SK-N-SH (cell line): ENCODE data around the gene TTC9C. TPM values are rescaled to one million over a fixed set of nuclear protein-coding genes. Genes with fewer than 3 reads are reported as not detected.
"Not testable (repeated sequence)": the region's sequence is repeated elsewhere in the genome, so short reads cannot be mapped to it uniquely, and the experiment has no call there.

Experiments used
- CTCF ChIA-PET: fragments of 300-600, 350-600 bp; formaldehyde crosslinking; extraction: SDS; loops from one replicate; lab custom pipeline; 2021; lab: Yijun Ruan, JAX
- POLR2A ChIA-PET: fragments of 350-600 bp; sonication (Branson Sonifier 250); formaldehyde crosslinking; extraction: SDS; loops from one replicate; lab custom pipeline; 2020; ENCODE audit warnings: antibody characterized with exemption, inconsistent platforms; lab: Yijun Ruan, JAX
- DNase-seq: peaks from one replicate; pipeline ENCODE4 v3.0.0; 2012
- H2AFZ ChIP-seq: fragments of 200-600 bp; sonication (generic); 2 replicates; pipeline ENCODE4 v1.8.1; 2016; ENCODE audit warnings: antibody characterized with exemption, mild to moderate bottlenecking, low read depth
- H3F3A ChIP-seq: fragments of 200-600 bp; sonication (generic); replicated peaks from 2 replicates; pipeline ENCODE3; 2016; ENCODE audit warnings: antibody characterized with exemption, mild to moderate bottlenecking; ENCODE audit not compliant: insufficient read depth
- H3K27ac ChIP-seq, 2 experiments: fragments of 200-500 bp in 1 of 2; fragments of 200-600 bp in 1 of 2; sonication (Bioruptor generic) in 1 of 2; sonication (generic), shearing (Covaris generic) in 1 of 2; 2 replicates each; pipeline versions ENCODE4 v1.5.1 to v1.6.1; 2014 to 2016; ENCODE audit warnings: low read depth in 2 of 2, inconsistent platforms in 1 of 2, low read length in 1 of 2, mild to moderate bottlenecking in 1 of 2, mixed read lengths in 1 of 2
- H3K27me3 ChIP-seq: fragments of 200-600 bp; sonication (generic), shearing (Covaris generic); 2 replicates; pipeline ENCODE4 v1.6.1; 2016; ENCODE audit warnings: mixed run types; ENCODE audit not compliant: insufficient read depth
- H3K36me3 ChIP-seq, 2 experiments: fragments of 200-500 bp in 1 of 2; fragments of 200-600 bp in 1 of 2; sonication (Bioruptor generic) in 1 of 2; sonication (generic) in 1 of 2; replicated peaks in 1 of 2; 2 replicates each; pipeline versions ENCODE3 to v1.5.1; 2014 to 2016; ENCODE audit warnings: low read length in 1 of 2, mild to moderate bottlenecking in 1 of 2; ENCODE audit not compliant: insufficient read depth in 2 of 2, control insufficient read depth in 1 of 2
- H3K4me1 ChIP-seq, 2 experiments: fragments of 200-500 bp in 1 of 2; fragments of 200-600 bp in 1 of 2; sonication (Bioruptor generic) in 1 of 2; sonication (generic), shearing (Covaris generic) in 1 of 2; 2 replicates each; pipeline versions ENCODE4 v1.5.1 to v1.6.1; 2014 to 2016; ENCODE audit warnings: low read depth in 1 of 2, low read length in 1 of 2, mixed run types in 1 of 2; ENCODE audit not compliant: insufficient read depth in 2 of 2, control insufficient read depth in 1 of 2
- H3K4me2 ChIP-seq: fragments of 200-600 bp; sonication (generic), shearing (Covaris generic); 2 replicates; pipeline ENCODE4 v1.6.1; 2017; ENCODE audit warnings: mixed run types
- H3K4me3 ChIP-seq, 2 experiments: fragments of 200-500 bp in 1 of 2; fragments of 200-600 bp in 1 of 2; sonication (Bioruptor generic) in 1 of 2; sonication (generic), shearing (Covaris generic) in 1 of 2; 2 replicates each; pipeline versions ENCODE4 v1.5.1 to v1.8.1; 2014 to 2016; ENCODE audit warnings: low read depth in 2 of 2, inconsistent platforms in 1 of 2, low read length in 1 of 2, mild to moderate bottlenecking in 1 of 2, mixed read lengths in 1 of 2, moderate library complexity in 1 of 2
- H3K79me2 ChIP-seq: fragments of 200-600 bp; sonication (generic); 2 replicates; pipeline ENCODE4 v1.8.1; 2017; ENCODE audit warnings: mild to moderate bottlenecking; ENCODE audit not compliant: insufficient read depth
- H3K9ac ChIP-seq: fragments of 200-600 bp; sonication (generic); 2 replicates; pipeline ENCODE4 v1.6.1; 2017; ENCODE audit warnings: mixed run types
- H3K9me2 ChIP-seq: fragments of 200-600 bp; sonication (generic); 2 replicates; pipeline ENCODE4 v1.6.1; 2017; ENCODE audit warnings: mixed run types
- H3K9me3 ChIP-seq: fragments of 200-600 bp; sonication (generic); 2 replicates; pipeline ENCODE4 v1.6.1; 2017; ENCODE audit warnings: mixed run types, mild to moderate bottlenecking, moderate library complexity
- H4K20me1 ChIP-seq: fragments of 200-600 bp; sonication (generic); 2 replicates; pipeline ENCODE4 v1.6.1; 2017; ENCODE audit warnings: mild to moderate bottlenecking, mixed run types; ENCODE audit not compliant: insufficient read depth
- CTCF ChIP-seq: fragments of 200-600 bp; sonication (generic); IDR thresholded peaks from 2 replicates; pipeline ENCODE4 v1.6.1; 2017; ENCODE audit warnings: antibody characterized with exemption, mild to moderate bottlenecking, moderate library complexity
- EZH2phosphoT487 ChIP-seq: fragments of 200-600 bp; sonication (generic); IDR thresholded peaks from 2 replicates; pipeline ENCODE4 v1.6.1; 2017; ENCODE audit warnings: low read depth, mixed run types, mild to moderate bottlenecking, antibody characterized with exemption, moderate library complexity, borderline replicate concordance
- FOXM1 ChIP-seq: IDR thresholded peaks from 2 replicates; pipeline ENCODE4 v1.4.0; 2012; ENCODE audit warnings: low read depth, mild to moderate bottlenecking
- IRF3 ChIP-seq: fragments of 150-350 bp; IDR thresholded peaks from 2 replicates; pipeline ENCODE4 v1.6.1; 2016; ENCODE audit warnings: mild to moderate bottlenecking, low read depth, low read length
- JUND ChIP-seq: IDR thresholded peaks from 2 replicates; pipeline ENCODE4 v1.4.0; 2012
- NRF1 ChIP-seq: IDR thresholded peaks from 2 replicates; pipeline ENCODE4 v1.6.1; 2012; ENCODE audit warnings: low read depth, mild to moderate bottlenecking, low read length
- RAD21 ChIP-seq: IDR thresholded peaks from 2 replicates; pipeline ENCODE4 v1.6.1; 2012; ENCODE audit warnings: mild to moderate bottlenecking, low read length
- YY1 ChIP-seq: IDR thresholded peaks from 2 replicates; pipeline ENCODE4 v1.4.0; 2012; ENCODE audit warnings: low read depth, mild to moderate bottlenecking
- WGBS: methylation state at CpG from one replicate; pipeline ENCODE4 v1.1.6; 2017; ENCODE audit warnings: low lambda C conversion rate; 5-methylcytosine and 5-hydroxymethylcytosine counted together
- polyA plus RNA-seq, 3 experiments: library from polyadenylated mRNA; depleted of rRNA; stranded (reverse); fragments of >200 nt; gene quantifications; 2 replicates each; pipeline ENCODE4 v1.2.3, GENCODE V29; 2012
- TF ChIP-seq, protein P1 (sequence below): IDR thresholded peaks from 2 replicates; pipeline ENCODE4 v1.6.1; 2012; ENCODE audit warnings: mild to moderate bottlenecking, low read depth, low read length, moderate library complexity

TTC9C gene
- polyA plus RNA-seq, 1 of the 3 experiments (the other 2 are of a cell fraction) = 31.3 TPM

DNA sequence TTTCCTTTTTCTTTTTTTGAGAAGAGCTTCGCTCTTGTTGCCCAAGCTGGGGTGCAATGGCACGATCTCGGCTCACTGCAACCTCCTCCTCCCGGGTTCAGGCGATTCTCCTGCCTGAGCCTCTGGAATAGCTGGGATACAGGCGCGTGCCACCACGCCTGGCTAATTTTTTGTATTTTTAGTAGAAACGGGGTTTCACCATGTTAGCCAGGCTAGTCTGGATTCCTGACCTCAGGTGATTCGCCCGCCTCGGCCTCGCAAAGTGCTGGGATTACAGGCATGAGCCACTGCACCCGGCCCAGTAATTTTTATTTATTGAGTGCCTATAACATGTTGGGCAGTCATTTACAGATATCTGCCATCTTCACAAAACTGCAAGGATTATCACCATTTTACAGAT, 1.8 kb downstream of the TTC9C start:
- not testable (repeated sequence) for H3K9me3 ChIP-seq, H3K27me3 ChIP-seq, H3K4me1 ChIP-seq, H3K9me2 ChIP-seq, H2AFZ ChIP-seq, DNase-seq
- H3K9ac ChIP-seq = peak overlapping the region; percentile 60; the same call in 1 of the 2 replicates
- H3K4me2 ChIP-seq = peak overlapping the region; percentile 93
- H3F3A ChIP-seq = peaks cover 32% of the 10 kb centered on the region
- 67% methylated on average over 14 of the region's 14 CpGs for WGBS
- peak overlapping the region; percentile 65 to 92 for H3K4me3 ChIP-seq
- H3K79me2 ChIP-seq = peaks cover 83% of the 10 kb centered on the region
- CTCF ChIA-PET = interaction anchor here (1.2 to 3.9 kb wide), 5 partner anchors 24 to 57 kb away, joined by 3 to 14 read pairs (median 4); partner anchors contain the start of genes TMEM179B and ZBTB3
- H3K36me3 ChIP-seq = peaks cover 8 to 23% of the 10 kb centered on the region in 2 experiments
- POLR2A ChIA-PET = interaction anchor here (0.6 to 4.1 kb wide), 7 partner anchors 23 to 124 kb away, joined by 3 to 33 read pairs (median 5); partner anchors contain the start of genes BSCL2, LBHD1, TMEM179B and UQCC3
- peaks cover 16% of the 10 kb centered on the region for H4K20me1 ChIP-seq
- peak overlapping the region in 1 of 2 experiments; percentile 99; a peak in 2 of 4 replicates for H3K27ac ChIP-seq

- CTCF ChIA-PET = interaction anchor here (3.9 kb wide), 1 partner anchor 37 kb away, joined by 14 read pairs; no protein-coding TSS in a partner anchor
- TF ChIP-seq NRF1 (no peak), CTCF (peak; percentile 47), FOXM1 (no peak), JUND (no peak), YY1 (no peak), EZH2phosphoT487 (no peak), IRF3 (no peak), RAD21 (peak; percentile 60)
- TF ChIP-seq, protein P1, sequence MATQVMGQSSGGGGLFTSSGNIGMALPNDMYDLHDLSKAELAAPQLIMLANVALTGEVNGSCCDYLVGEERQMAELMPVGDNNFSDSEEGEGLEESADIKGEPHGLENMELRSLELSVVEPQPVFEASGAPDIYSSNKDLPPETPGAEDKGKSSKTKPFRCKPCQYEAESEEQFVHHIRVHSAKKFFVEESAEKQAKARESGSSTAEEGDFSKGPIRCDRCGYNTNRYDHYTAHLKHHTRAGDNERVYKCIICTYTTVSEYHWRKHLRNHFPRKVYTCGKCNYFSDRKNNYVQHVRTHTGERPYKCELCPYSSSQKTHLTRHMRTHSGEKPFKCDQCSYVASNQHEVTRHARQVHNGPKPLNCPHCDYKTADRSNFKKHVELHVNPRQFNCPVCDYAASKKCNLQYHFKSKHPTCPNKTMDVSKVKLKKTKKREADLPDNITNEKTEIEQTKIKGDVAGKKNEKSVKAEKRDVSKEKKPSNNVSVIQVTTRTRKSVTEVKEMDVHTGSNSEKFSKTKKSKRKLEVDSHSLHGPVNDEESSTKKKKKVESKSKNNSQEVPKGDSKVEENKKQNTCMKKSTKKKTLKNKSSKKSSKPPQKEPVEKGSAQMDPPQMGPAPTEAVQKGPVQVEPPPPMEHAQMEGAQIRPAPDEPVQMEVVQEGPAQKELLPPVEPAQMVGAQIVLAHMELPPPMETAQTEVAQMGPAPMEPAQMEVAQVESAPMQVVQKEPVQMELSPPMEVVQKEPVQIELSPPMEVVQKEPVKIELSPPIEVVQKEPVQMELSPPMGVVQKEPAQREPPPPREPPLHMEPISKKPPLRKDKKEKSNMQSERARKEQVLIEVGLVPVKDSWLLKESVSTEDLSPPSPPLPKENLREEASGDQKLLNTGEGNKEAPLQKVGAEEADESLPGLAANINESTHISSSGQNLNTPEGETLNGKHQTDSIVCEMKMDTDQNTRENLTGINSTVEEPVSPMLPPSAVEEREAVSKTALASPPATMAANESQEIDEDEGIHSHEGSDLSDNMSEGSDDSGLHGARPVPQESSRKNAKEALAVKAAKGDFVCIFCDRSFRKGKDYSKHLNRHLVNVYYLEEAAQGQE = no peak
- 80% methylated on average over 2 of the region's 2 CpGs for WGBS
- POLR2A ChIA-PET = interaction anchor here (0.7 kb wide), 1 partner anchor 25 kb away, joined by 3 read pairs; no protein-coding TSS in a partner anchor
- Histone ChIP-seq H3K9ac (no peak overlapping the region), H3K27ac (no peak overlapping the region), H3K9me3 (no peaks in the 10 kb centered on the region), H3K9me2 (no peaks in the 10 kb centered on the region), H3K79me2 (peaks cover 71% of the 10 kb centered on the region), H3K36me3 (peaks cover 12 to 30% of the 10 kb centered on the region in 2 experiments), H3K4me1 (peaks cover 3 to 6% of the 10 kb centered on the region in 2 experiments; a peak in 2 of 4 replicates), H3K4me2 (no peak overlapping the region), H3K27me3 (no peaks in the 10 kb centered on the region), H3F3A (peaks cover 33% of the 10 kb centered on the region), H4K20me1 (no peaks in the 10 kb centered on the region), H2AFZ (no peak overlapping the region), H3K4me3 (no peak overlapping the region)
- DNase-seq = no peak
Measured at GRCh38 chr11:62732830-62733229, 4.5 kb downstream of the TTC9C start.
